Spleen (tissue), 11 donors: ENCODE results near the gene CDH13. TPM values are rescaled to one million over a fixed set of nuclear protein-coding genes. Genes with fewer than 3 reads are reported as not detected.

Experiments used
- DNase-seq: peaks from one replicate; pipeline ENCODE4 v3.0.0-alpha.2; 2020
- H3K27ac ChIP-seq, 8 donors: fragments of 200-600 bp; sonication (generic) in 7 of 8; 1 replicate in 4 of 8; 2 replicates in 4 of 8; pipeline versions ENCODE4 v1.5.0 to v1.8.0; 2016 to 2021; ENCODE audit warnings: inconsistent platforms in 4 of 8, mild to moderate bottlenecking in 4 of 8, moderate library complexity in 1 of 8
- H3K27me3 ChIP-seq, 7 donors: fragments of 200-600 bp; sonication (generic) in 6 of 7; replicated peaks in 1 of 7; 1 replicate in 4 of 7; 2 replicates in 3 of 7; pipeline versions ENCODE4 v1.5.0 to v1.8.0; 2016 to 2021; ENCODE audit warnings: inconsistent platforms in 3 of 7, mild to moderate bottlenecking in 1 of 7
- H3K36me3 ChIP-seq, 6 donors: fragments of 200-600 bp; sonication (generic) in 5 of 6; 1 replicate in 4 of 6; 2 replicates in 2 of 6; pipeline versions ENCODE4 v1.5.0 to v1.8.0; 2016 to 2021; ENCODE audit warnings: inconsistent platforms in 2 of 6
- H3K4me1 ChIP-seq, 6 donors: fragments of 200-600 bp; sonication (generic) in 5 of 6; 1 replicate in 3 of 6; 2 replicates in 3 of 6; pipeline versions ENCODE4 v1.5.0 to v1.8.0; 2016 to 2021; ENCODE audit warnings: inconsistent platforms in 3 of 6
- H3K4me3 ChIP-seq, 8 donors: fragments of 200-600 bp; sonication (generic) in 7 of 8; 1 replicate in 4 of 8; 2 replicates in 4 of 8; pipeline versions ENCODE4 v1.5.0 to v1.8.0; 2016 to 2021; ENCODE audit warnings: inconsistent platforms in 4 of 8, mild to moderate bottlenecking in 4 of 8, moderate library complexity in 2 of 8
- H3K9me3 ChIP-seq, 8 donors: fragments of 200-600 bp; sonication (generic) in 7 of 8; 1 replicate in 4 of 8; 2 replicates in 4 of 8; pipeline versions ENCODE4 v1.5.0 to v1.8.0; 2016 to 2021; ENCODE audit warnings: inconsistent platforms in 4 of 8
- CTCF ChIP-seq, 11 experiments: fragments of 200-600 bp in 7 of 11; fragments of 450-650 bp in 4 of 11; sonication (generic) in 4 of 11; IDR thresholded peaks in 8 of 11; conservative IDR thresholded peaks in 3 of 11; 1 replicate in 7 of 11; 2 replicates in 4 of 11; pipeline versions ENCODE4 v1.4.0 to v1.8.0; 2016 to 2021; ENCODE audit warnings: antibody characterized with exemption in 11 of 11, inconsistent platforms in 4 of 11, mild to moderate bottlenecking in 1 of 11
- POLR2A ChIP-seq, 3 donors: fragments of 450-650 bp; IDR thresholded peaks; one replicate each; pipeline ENCODE4 v1.5.1; 2017; ENCODE audit warnings: antibody characterized with exemption in 3 of 3, mild to moderate bottlenecking in 1 of 3
- POLR2AphosphoS5 ChIP-seq, 3 donors: sonication (generic); formaldehyde crosslinking; IDR thresholded peaks; one replicate each; pipeline ENCODE4 v1.5.1; 2017; ENCODE audit warnings: antibody characterized with exemption in 3 of 3
- WGBS, 5 donors: extraction: QIAGEN DNeasy Blood & Tissue Kit in 3 of 5; methylation state at CpG; one replicate each; pipeline versions ENCODE4 v1.1.5 to v1.1.7; 2013 to 2018; 5-methylcytosine and 5-hydroxymethylcytosine counted together
- intact Hi-C: fragments of 100-400 bp; cut with DNase I; formaldehyde crosslinking; loops from one replicate; pipeline ENCODE4 v1.15.0; 2023; ENCODE audit warnings: low total_unique reads
- polyA plus RNA-seq, 3 donors: library from polyadenylated mRNA; stranded (reverse); fragments of 200-250 nt; gene quantifications; one replicate each; pipeline ENCODE4 v1.2.1, GENCODE V29; 2013
- total RNA-seq, 7 donors: library from RNA; depleted of rRNA in 3 of 7; stranded (reverse); fragments of >200 nt in 3 of 7; fragmentation: NEBNext Ultra II Directional in 4 of 7; extraction: Animal tissue kit (Norgen Biotek cat#: 25700) in 4 of 7; gene quantifications; one replicate each; pipeline versions ENCODE4 v1.1.0 to v1.2.1, GENCODE V29; 2016 to 2021
- donor health status: healthy with polysubstance abuse.
- donor health status: DM: no; HTN: no; CAD: no; lungs with moderate emphysema.
- donor health status: DM: no; HTN: no; CAD: no.
- donor health status: Bipolar disorder and iron deficiency.
- donor health status: healthy.
- donor health status: DM: no; HTN: no; CAD: no.
- donor health status: DM: yes; HTN: yes; CAD: no.

The CDH13 gene
- total and polyA plus RNA-seq, 10 donors: 0.13 to 4.6 (median 1.1) TPM

DNA sequence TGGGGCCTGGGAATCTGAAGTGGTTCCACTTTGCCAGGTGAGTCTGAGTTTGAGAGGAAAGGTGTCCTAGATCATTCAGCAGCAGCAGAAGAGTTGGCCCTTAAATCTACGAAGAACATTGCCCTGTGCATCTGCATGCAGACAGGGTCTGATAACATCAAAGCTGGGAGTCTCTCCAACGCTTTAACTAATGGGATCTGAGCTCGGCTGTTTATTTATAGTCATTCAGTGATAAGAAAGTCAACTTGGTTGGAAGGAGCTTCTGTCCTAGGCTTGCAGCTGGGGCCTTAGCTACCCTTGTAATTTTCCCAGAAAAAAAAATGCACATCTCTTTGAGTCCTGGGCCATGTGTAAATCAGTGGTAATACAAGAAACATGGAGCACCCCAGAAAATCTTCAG, 763.0 kb downstream of the CDH13 start:
- no peak for DNase-seq
- H3K27me3 ChIP-seq: peaks cover 0 to 8% (median 0%) of the 10 kb centered on the region in 7 donors
- H3K9me3 ChIP-seq: no peaks in the 10 kb centered on the region
- intact Hi-C loops: no loop called here
- H3K27ac ChIP-seq: no peak overlapping the region
- TF ChIP-seq CTCF (IDR thresholded peaks at IDR 0.05 in 8 of 11, conservative IDR thresholded peaks at IDR 0.05 in 3 of 11): no peak
- TF ChIP-seq POLR2A (IDR thresholded peaks at IDR 0.05): no peak
- no peak for TF ChIP-seq POLR2AphosphoS5 (IDR thresholded peaks at IDR 0.05)
- 21 to 36% (median 28%) methylated on average over 3 of the region's 3 CpGs for WGBS, 5 donors
- H3K4me3 ChIP-seq: no peak overlapping the region
- H3K36me3 ChIP-seq: no peaks in the 10 kb centered on the region
- H3K4me1 ChIP-seq: no peaks in the 10 kb centered on the region

GRCh38 chr16:83390759-83391158, 764.0 kb downstream of the CDH13 start:
- Histone ChIP-seq H3K36me3 (no peaks in the 10 kb centered on the region), H3K4me1 (no peaks in the 10 kb centered on the region), H3K9me3 (peaks cover 0 to 3% (median 0%) of the 10 kb centered on the region in 8 donors), H3K4me3 (no peak overlapping the region), H3K27ac (no peak overlapping the region), H3K27me3 (peaks cover 0 to 8% (median 0%) of the 10 kb centered on the region in 7 donors)
- 26 to 43% (median 34%) methylated on average over 3 of the region's 3 CpGs for WGBS, 5 donors
- TF ChIP-seq POLR2AphosphoS5 (IDR thresholded peaks at IDR 0.05) (no peak), CTCF (IDR thresholded peaks at IDR 0.05 in 8 of 11, conservative IDR thresholded peaks at IDR 0.05 in 3 of 11) (no peak), POLR2A (IDR thresholded peaks at IDR 0.05) (no peak)
- intact Hi-C loops: no loop called here
- no peak for DNase-seq

DNA sequence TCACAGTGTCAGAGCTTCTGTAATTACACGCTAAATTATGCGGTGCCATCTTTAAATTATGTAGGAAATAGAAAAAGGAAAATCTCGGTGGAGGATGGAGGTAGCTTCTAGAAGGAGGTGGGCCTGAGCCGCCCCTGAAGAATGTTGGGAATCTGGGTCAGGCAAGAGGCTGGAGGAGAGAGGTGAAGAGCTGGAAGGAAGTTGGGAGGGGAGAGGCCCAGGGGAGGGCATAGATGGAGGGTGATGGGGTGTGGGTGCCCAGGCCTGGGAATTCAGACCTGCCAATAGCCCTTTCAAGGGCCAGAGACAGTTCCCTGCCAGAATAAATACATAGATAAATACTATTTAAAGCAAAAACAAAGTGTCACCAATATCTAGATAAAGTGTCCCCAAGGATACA, 766.0 kb downstream of the CDH13 start:
- no peak overlapping the region for H3K4me3 ChIP-seq
- no peaks in the 10 kb centered on the region for H3K4me1 ChIP-seq
- WGBS, 5 donors: 71 to 88% (median 77%) methylated on average over 4 of the region's 4 CpGs
- H3K27me3 ChIP-seq: peaks cover 0 to 8% (median 0%) of the 10 kb centered on the region in 7 donors
- peaks cover 0 to 7% (median 0%) of the 10 kb centered on the region in 8 donors for H3K9me3 ChIP-seq
- no peak for TF ChIP-seq POLR2AphosphoS5 (IDR thresholded peaks at IDR 0.05)
- TF ChIP-seq CTCF (IDR thresholded peaks at IDR 0.05 in 8 of 11, conservative IDR thresholded peaks at IDR 0.05 in 3 of 11): no peak
- no peak for TF ChIP-seq POLR2A (IDR thresholded peaks at IDR 0.05)
- DNase-seq: no peak
- intact Hi-C loops: no loop called here
- H3K27ac ChIP-seq: no peak overlapping the region
- no peaks in the 10 kb centered on the region for H3K36me3 ChIP-seq

DNA sequence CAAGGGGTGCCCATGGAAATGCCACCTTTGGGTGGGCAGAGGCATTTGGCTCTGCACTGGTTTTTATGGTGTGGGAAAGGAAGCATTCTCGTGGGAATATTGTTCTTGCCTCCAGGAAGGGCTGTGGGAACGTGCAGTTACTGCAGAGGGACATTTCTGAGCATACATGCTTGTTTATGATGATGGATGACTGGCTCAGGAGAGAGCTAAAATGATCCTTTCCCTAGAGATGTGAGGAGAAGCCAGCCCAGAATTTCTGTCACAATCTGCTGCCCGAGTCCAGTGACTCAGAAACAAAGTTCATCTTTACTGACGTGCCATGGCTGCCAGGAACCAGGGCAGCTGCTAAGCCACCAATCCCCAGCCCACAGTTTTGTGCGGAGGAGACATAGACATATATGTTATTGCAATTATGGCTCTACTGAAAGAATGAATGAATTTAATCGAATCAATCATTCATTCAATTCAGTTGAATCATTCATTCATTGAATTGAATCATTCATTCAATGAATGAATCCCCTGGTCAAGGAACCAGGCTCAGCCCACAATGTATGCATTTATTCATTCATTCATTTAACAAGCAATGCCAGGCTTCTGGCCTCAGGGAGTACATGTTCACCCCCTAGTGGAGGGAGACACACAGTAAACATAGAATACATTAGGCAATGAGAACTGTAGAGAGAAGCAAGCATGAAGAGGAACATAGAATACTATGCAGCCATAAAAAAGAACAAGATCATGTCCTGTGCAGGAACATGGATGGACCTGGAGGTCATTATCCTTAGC, 766.6 kb downstream of the CDH13 start:
- H3K27me3 ChIP-seq: peaks cover 0 to 5% (median 0%) of the 10 kb centered on the region in 7 donors
- 42 to 56% (median 51%) methylated on average over 6 of the region's 6 CpGs for WGBS, 5 donors

More for the DNA sequence above, 766.6 kb downstream of the CDH13 start:
- no peak for DNase-seq
- intact Hi-C loops: no loop called here
- H3K27ac ChIP-seq: no peak overlapping the region
- TF ChIP-seq POLR2AphosphoS5 (IDR thresholded peaks at IDR 0.05) (no peak), CTCF (IDR thresholded peaks at IDR 0.05 in 8 of 11, conservative IDR thresholded peaks at IDR 0.05 in 3 of 11) (no peak), POLR2A (IDR thresholded peaks at IDR 0.05) (no peak)
- H3K36me3 ChIP-seq: no peaks in the 10 kb centered on the region
- H3K9me3 ChIP-seq: peaks cover 0 to 7% (median 0%) of the 10 kb centered on the region in 8 donors
- H3K4me3 ChIP-seq: no peak overlapping the region
- H3K4me1 ChIP-seq: no peaks in the 10 kb centered on the region
